GM18951 (cell line): ENCODE data around the gene EXT2.

Source experiments
- POLR2A ChIP-seq: IDR thresholded peaks from 4 replicates; pipeline ENCODE4 v1.6.1; 2011; ENCODE audit warnings: mild to moderate bottlenecking; ENCODE audit not compliant: insufficient read length, insufficient read depth; ENCODE audit errors: extremely low read depth
- in situ Hi-C: fragments of 300-500 bp; cut with MboI; formaldehyde crosslinking; loops from one replicate; pipeline ENCODE4 v1.12.0; 2022; ENCODE audit warnings: low sequenced_read_pairs, mixed read lengths, inconsistent platforms; ENCODE audit not compliant: unreplicated experiment

Gene EXT2

DNA sequence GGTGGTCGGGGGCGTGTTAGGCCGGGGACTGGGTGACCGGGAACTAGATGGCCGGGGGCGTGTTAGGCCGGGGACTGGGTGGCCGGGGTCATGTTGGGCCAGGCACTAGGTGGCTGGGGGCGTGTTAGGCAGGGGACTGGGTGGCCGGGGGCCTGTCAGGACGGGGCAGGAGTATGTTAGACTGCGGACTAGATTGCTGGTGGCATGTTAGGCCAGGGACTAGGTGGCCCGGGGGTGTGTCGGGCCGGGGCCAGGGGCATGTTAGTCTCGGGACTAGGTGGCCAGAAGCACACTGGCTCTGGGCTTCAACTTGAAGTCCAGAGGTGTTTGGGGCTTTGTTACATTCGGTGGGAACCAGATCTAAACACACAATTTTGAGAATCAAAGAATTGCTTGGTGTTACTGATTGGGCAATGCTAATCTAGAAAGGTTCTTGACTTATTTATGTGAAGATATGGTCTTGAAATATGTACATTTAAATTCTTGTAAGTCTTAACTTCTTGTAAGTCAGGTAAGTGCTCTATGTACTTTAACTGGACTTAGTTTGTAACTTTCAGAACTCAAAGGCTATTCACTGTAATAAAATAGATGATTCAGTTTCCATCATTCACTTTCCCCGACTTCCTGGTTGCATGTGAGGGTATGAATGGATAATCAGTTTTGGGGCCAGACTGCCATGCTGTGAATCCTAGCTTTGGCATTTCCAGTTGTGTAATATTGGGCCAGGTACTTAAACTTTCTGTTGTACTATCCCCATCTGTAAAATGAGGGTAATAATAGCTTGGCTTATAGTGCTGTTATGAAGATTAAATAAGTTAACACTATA, 1.1 kb downstream of the EXT2 start:
- TF ChIP-seq POLR2A, result no peak
- in situ Hi-C loops, result no loop called here

DNA sequence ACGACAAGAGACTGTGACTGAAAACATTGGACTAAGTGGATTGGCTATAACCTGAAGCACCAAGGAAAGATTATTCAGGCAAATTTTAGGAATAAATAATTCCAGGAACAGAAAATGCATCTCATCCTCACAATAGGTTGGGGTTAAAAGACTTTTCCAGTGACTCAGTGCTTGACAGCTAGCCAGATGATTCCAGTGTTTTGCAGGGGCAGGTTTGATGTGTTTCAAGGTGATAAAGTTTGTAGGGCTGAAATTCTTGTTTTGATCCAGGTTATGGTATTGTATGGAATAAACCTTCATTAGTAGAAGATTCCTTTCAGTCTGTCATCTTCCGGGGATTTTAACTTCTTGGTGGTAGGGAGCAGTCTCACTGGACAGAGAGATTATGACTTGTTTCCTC, 2.3 kb downstream of the EXT2 start:
- TF ChIP-seq POLR2A, result no peak
- in situ Hi-C loops, result no loop called here

DNA sequence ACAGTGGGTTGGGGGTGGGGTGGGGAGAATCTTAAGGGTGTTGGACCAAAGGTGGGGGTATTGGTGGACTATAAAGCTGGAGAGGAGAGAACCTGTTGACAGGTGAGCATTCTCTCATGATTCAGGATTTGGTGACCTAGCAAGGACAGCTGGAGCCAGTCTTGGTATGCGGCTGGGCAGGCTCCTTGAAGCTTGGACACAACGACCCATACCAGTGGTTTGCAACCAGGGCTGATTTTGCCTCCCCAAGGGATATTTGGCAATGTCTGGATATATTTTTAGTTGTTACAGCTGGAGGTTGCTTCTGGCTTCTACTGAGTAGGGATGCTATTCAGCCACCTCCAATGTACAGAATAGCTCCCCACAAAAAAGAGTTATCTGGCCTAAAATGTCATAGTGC, 5.6 kb downstream of the EXT2 start:
- no peak for TF ChIP-seq POLR2A
- in situ Hi-C loops, result no loop called here

DNA sequence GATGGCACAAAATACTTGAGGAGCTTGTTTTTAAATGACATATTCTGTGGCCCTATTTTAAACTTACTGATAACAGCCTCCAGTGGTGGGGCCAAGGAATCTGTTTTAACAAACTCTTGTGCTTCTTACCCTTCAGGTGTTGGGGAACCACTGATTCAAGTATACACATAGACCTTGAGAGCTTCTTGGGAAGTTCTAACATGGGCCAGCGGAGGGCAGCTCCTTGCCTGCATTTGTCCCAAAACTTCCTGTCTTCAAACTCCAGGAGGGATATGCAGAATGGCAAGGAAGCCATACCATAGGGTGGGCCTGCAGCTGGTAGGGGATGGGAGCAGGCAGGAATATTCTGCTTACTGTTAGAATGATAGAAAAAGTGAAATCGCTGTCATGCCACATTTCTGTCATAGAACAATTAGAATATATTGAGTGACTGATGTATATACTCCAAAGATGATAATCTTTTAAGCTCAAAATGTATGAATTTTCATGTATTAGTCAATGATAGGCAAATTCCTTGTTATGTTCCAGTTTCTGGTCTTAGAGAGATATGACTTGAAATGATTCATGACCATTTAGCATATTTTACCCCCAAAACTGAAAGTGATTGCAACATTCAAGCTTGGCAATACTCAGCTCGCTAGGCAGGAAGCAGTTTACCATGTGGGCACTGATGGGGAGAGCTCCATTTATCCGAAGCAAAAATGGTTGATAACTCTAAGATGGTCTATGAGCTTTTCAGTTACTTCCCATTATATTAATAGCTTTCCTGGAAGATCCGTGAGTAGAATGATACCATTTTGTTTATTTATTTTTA, 9.2 kb downstream of the EXT2 start:
- TF ChIP-seq POLR2A, result no peak
- in situ Hi-C loops, result no loop called here

DNA sequence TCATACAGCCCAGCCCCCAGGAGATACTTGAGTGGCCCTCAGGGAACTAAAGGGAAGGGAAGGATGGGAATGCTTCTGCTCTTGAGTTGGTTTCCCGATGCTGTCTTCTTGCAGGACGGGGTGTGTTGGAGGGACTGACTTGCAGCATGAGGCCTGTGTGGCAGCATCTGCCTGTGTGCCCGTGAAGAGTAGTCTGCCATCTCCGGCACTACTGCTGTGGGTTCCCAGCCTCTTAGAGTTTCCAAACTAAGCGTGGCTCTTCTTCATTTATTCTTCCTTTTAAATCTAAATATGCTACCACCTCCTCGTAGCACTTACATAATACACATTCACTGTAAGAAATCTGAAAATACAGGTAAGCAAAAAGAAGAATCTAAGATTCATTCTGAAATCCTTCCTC, 12.8 kb downstream of the EXT2 start:
- in situ Hi-C loops, result no loop called here
- TF ChIP-seq POLR2A, result no peak

DNA sequence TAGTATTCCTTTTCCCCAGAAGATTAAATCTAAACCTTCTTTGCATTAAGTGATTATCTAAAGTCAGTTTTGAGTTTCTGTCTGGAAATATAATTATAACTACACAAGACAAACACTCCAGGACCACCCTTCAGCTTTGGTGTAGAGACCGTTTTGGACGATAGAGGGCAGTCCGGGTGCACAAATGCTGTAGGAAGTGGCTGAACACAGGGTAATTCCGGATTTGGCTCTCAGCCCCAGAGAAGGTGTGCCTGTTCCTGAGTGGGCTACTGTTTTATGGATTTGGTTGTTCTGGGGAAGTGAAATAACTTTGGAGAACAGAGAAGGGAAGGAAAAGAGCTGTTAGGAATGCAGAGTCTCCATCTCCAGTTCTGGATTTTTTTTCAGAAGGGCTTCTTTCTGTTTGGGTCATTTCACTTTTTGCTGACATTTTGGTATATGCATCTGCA, 14.8 kb downstream of the EXT2 start:
- in situ Hi-C loops, result loop anchor here (10.0 kb wide), 2 partner anchors 165 to 425 kb away; no protein-coding TSS in a partner anchor

DNA sequence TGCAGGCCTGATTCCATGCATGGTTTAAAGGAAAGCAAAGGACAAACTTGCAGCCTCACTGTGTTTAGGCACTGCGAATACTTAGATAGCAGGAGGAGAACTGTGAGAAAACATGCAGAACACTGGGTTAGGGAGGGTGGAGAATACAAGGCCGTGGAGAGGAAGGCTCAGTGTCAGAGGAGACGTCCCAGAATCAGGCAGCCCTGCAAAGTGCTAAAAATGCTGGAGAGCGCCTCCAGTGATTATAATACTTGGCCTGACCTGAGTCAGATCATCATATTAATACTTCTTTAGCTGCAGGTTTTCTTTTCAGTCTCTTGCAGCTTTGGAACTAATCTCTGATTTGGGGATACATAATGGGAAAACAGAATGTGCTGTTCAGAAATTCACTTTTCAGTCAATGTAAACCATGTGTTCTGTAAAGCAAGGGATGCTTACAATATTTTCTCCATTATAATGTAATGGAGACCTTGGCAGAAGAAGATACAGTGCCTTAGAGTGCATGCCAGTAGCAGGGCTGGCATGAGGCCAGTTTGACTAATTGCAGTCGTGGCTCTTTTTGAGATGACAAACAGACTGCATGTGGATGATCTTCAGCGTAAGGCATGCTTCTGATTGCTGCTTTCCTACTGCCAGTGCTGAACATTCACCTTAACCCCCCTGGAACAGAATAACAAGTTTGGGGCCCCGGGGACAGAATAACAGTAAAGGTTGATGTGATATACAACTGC, 16.8 kb downstream of the EXT2 start:
- in situ Hi-C loops, result loop anchor here (10.0 kb wide), 2 partner anchors 163 to 423 kb away; no protein-coding TSS in a partner anchor
- no peak for TF ChIP-seq POLR2A

More for the DNA sequence above, 14.8 kb downstream of the EXT2 start:
- TF ChIP-seq POLR2A, result no peak

DNA sequence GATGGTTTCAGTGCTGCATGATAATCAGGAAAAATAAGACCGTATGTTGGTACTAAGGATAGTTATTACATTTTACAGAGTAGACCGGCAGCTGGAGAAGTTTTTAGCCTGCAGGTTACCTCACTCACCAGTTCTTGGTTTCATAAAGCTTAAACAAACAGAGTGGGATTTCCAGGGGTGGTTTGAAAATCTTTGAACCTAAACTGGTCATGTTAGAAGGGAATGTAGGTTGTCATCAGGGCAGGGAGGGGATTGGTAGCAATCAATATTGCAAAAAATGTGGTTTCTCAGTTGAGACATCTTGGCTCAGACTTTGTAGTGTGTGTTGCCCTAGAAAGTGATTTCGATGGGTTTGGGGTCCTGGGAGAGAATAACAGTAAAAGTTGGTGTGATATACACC, 17.5 kb downstream of the EXT2 start:
- in situ Hi-C loops, result loop anchor here (10.0 kb wide), 2 partner anchors 162 to 422 kb away; no protein-coding TSS in a partner anchor
- no peak for TF ChIP-seq POLR2A

DNA sequence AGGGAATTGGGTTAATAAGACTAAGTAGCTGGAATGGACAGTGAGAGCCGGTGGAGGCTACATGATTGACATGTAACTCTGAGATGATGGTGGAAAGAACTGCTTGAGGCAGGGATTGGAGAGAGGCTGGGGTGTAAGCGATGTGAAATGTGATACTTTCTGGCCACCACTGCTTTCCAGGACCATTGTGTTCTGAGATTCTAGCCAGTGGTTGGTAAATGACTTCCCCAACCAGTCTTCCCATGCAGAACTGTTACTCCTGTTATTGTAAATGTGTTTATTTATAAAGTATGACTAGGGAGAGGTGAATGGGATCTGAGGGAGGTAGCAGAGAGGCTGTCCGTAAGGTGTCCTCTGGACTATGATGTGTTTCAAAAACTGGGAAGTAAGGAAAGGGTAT, 18.1 kb downstream of the EXT2 start:
- no peak for TF ChIP-seq POLR2A
- in situ Hi-C loops, result loop anchor here (10.0 kb wide), 2 partner anchors 161 to 421 kb away; no protein-coding TSS in a partner anchor

DNA sequence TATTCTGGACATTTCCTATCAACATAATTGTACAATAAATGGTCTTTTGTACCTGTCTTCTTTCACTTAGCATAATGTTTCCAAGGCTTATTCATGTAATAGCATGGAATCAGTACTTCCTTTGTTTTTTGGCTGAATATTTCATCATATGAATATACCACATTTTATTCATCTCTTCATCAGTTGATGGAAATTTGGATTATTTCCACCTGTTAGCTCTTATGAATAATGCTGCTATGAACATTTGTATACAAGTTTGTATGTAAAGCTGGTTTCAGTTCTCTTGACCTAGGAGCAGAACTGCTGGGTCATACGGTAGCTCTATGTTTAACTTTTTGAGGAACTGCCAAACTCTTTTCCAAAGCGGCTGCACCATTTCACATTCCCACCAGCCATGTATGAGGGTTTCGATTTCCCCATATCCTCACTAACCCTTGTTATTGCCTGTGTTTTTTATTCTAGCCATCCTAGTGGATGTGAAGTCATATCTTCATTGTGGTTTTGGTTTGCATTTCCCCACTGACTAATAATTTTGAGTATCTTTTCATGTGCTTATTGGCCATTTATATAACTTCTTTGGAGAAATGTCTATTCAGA, 20.9 kb downstream of the EXT2 start:
- in situ Hi-C loops, result loop anchor here (10.0 kb wide), 2 partner anchors 158 to 418 kb away; no protein-coding TSS in a partner anchor
- TF ChIP-seq POLR2A, result no peak

DNA sequence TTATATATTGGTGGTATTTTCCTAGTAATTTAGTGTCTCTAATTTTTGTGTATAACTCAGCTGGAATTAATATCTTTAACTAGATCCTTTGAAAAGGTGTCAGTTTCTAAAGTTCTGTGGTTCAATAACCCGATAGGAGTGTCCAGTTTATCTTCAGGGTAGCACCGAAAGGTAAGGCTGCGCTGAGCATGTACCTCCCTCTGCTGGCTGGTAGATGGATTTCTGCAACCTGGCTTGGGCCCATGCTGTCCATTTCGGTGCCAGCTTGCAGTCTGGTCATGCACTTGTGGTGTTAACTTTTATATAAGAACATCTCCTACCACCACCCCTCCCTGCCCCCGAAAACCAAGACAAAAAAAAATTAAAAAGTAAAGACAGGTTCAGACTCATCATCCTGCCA, 24.7 kb downstream of the EXT2 start:
- TF ChIP-seq POLR2A, result no peak
- in situ Hi-C loops, result no loop called here

DNA sequence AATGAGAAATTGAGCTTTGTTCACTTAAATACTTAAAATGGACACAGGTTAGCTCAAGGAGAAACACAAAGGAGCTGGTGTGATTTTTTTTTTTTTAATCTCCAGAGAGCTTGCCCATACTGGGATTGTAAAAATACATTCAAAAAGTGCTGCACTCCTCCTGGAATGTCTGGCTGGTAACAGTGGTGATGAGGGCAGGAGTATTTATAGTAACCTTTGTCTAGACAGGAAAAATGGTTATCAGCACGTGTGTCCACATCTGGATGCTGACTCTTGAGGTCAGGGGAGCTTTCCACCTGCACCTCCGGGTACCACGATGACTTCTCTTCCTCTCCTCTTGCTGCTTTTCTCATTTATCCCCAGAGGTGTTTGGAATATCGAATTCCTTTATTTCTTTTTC, 30.1 kb downstream of the EXT2 start:
- TF ChIP-seq POLR2A, result no peak
- in situ Hi-C loops, result no loop called here
